IMR-90 (cell line): ENCODE data around the gene SYT8. TPM values are rescaled to one million over a fixed set of nuclear protein-coding genes. Genes with fewer than 3 reads are reported as not detected.

ENCODE experiments used
- ATAC-seq: fragments of 200-7000 bp; cut with Tn5 transposase; 2 replicates; pipeline ENCODE4 v1.9.1; 2020; ENCODE audit warnings: low read depth, mild to moderate bottlenecking, moderate library complexity
- BruUV-seq: library from RNA; stranded (reverse); fragments of 400-500 nt; replicated peaks from 2 replicates; lab custom pipeline; 2021; lab: Mats Ljungman, UMichigan
- CTCF ChIA-PET: fragments of 300-600 bp; formaldehyde crosslinking; extraction: SDS; loops from one replicate; lab custom pipeline; 2021; ENCODE audit warnings: antibody characterized with exemption; lab: Yijun Ruan, JAX
- POLR2A ChIA-PET: fragments of 300-600 bp; sonication (Branson Sonifier 250); formaldehyde crosslinking; loops from one replicate; lab custom pipeline; 2022; ENCODE audit warnings: antibody characterized with exemption; ENCODE audit not compliant: unreplicated experiment; lab: Charles Lee
- DNase-seq: peaks from one replicate; pipeline ENCODE4 v3.0.0; 2013
- H2AFZ ChIP-seq: replicated peaks from 2 replicates; pipeline ENCODE3; 2013; ENCODE audit warnings: low read length, mild to moderate bottlenecking; ENCODE audit not compliant: poor library complexity
- H2AK5ac ChIP-seq: 2 replicates; pipeline ENCODE4 v1.6.1; 2013; ENCODE audit warnings: low read depth, low read length, inconsistent platforms
- H2AK9ac ChIP-seq: replicated peaks from 2 replicates; pipeline ENCODE3; 2013; ENCODE audit warnings: mild to moderate bottlenecking, low read depth, low read length, moderate library complexity; ENCODE audit not compliant: poor library complexity
- H2BK120ac ChIP-seq: 2 replicates; pipeline ENCODE4 v1.6.1; 2013; ENCODE audit warnings: low read depth, low read length, inconsistent platforms
- H2BK15ac ChIP-seq: 3 replicates; pipeline ENCODE4 v1.6.1; 2013; ENCODE audit warnings: low read depth, low read length, inconsistent platforms
- H2BK20ac ChIP-seq: 2 replicates; pipeline ENCODE4 v1.6.1; 2013; ENCODE audit warnings: low read depth, mild to moderate bottlenecking, inconsistent platforms, low read length, moderate library complexity
- H2BK5ac ChIP-seq: 2 replicates; pipeline ENCODE4 v1.6.1; 2013; ENCODE audit warnings: mild to moderate bottlenecking, low read depth, low read length, inconsistent platforms; ENCODE audit not compliant: poor library complexity, severe bottlenecking
- H3K14ac ChIP-seq: replicated peaks from 2 replicates; pipeline ENCODE4 v1.6.1; 2013; ENCODE audit warnings: low read depth, low read length, inconsistent platforms
- H3K18ac ChIP-seq: 2 replicates; pipeline ENCODE4 v1.6.1; 2013; ENCODE audit warnings: low read depth, low read length, control low read depth
- H3K23ac ChIP-seq: 2 replicates; pipeline ENCODE4 v1.6.1; 2013; ENCODE audit warnings: low read depth, low read length, inconsistent platforms
- H3K27ac ChIP-seq: 2 replicates; pipeline ENCODE4 v1.5.1; 2013; ENCODE audit warnings: mild to moderate bottlenecking, control low read depth, low read length; ENCODE audit not compliant: insufficient read depth
- H3K27me3 ChIP-seq: 2 replicates; pipeline ENCODE4 v1.6.1; 2013; ENCODE audit warnings: low read length; ENCODE audit not compliant: control insufficient read depth, insufficient read depth
- H3K36me3 ChIP-seq: 2 replicates; pipeline ENCODE4 v1.6.1; 2013; ENCODE audit warnings: low read length, mixed read lengths; ENCODE audit not compliant: control insufficient read depth, insufficient read depth
- H3K4ac ChIP-seq: 2 replicates; pipeline ENCODE4 v1.6.1; 2013; ENCODE audit warnings: low read depth, low read length, inconsistent platforms
- H3K4me1 ChIP-seq: 2 replicates; pipeline ENCODE4 v1.6.1; 2013; ENCODE audit warnings: low read length, mixed read lengths; ENCODE audit not compliant: control insufficient read depth, insufficient read depth
- H3K4me2 ChIP-seq: 2 replicates; pipeline ENCODE4 v1.6.1; 2013; ENCODE audit warnings: low read depth, mild to moderate bottlenecking, control low read depth, low read length, moderate library complexity
- H3K4me3 ChIP-seq: 2 replicates; pipeline ENCODE4 v1.5.1; 2013; ENCODE audit warnings: low read depth, mild to moderate bottlenecking, control low read depth, low read length, moderate library complexity; ENCODE audit not compliant: insufficient read depth
- H3K56ac ChIP-seq: 2 replicates; pipeline ENCODE4 v1.6.1; 2013; ENCODE audit warnings: low read length, inconsistent platforms; ENCODE audit not compliant: insufficient read depth; ENCODE audit errors: extremely low read depth
- H3K79me1 ChIP-seq, 2 experiments: 2 replicates each; pipeline ENCODE4 v1.6.1; 2013; ENCODE audit warnings: low read length in 2 of 2, inconsistent platforms in 1 of 2, low read depth in 1 of 2
- H3K9ac ChIP-seq: 2 replicates; pipeline ENCODE4 v1.6.1; 2013; ENCODE audit warnings: low read depth, low read length, control low read depth
- H3K9me1 ChIP-seq: 2 replicates; pipeline ENCODE4 v1.6.1; 2013; ENCODE audit warnings: low read length, inconsistent platforms; ENCODE audit not compliant: insufficient read depth
- H3K9me3 ChIP-seq: 2 replicates; pipeline ENCODE4 v1.6.1; 2013; ENCODE audit warnings: low read length; ENCODE audit not compliant: control insufficient read depth, insufficient read depth
- H4K20me1 ChIP-seq: 2 replicates; pipeline ENCODE4 v1.6.1; 2013; ENCODE audit warnings: low read length, inconsistent platforms; ENCODE audit not compliant: insufficient read depth
- H4K5ac ChIP-seq: 2 replicates; pipeline ENCODE4 v1.6.1; 2013; ENCODE audit warnings: mild to moderate bottlenecking, low read depth, low read length, control low read depth
- H4K8ac ChIP-seq, 2 experiments: 2 replicates each; pipeline ENCODE4 v1.6.1; 2013; ENCODE audit warnings: low read depth in 2 of 2, low read length in 2 of 2, control low read depth in 1 of 2, inconsistent platforms in 1 of 2
- H4K91ac ChIP-seq: 2 replicates; pipeline ENCODE4 v1.6.1; 2013; ENCODE audit warnings: low read depth, low read length, inconsistent platforms; ENCODE audit not compliant: insufficient read depth
- BHLHE40 ChIP-seq: fragments of 150-350 bp; IDR thresholded peaks from 2 replicates; pipeline ENCODE4 v1.6.1; 2016; ENCODE audit warnings: mild to moderate bottlenecking, low read depth, low read length
- CHD1 ChIP-seq: IDR thresholded peaks from 2 replicates; pipeline ENCODE4 v1.6.1; 2012; ENCODE audit warnings: low read depth, low read length, improper control_type of control experiment
- FOS ChIP-seq: fragments of 150-350 bp; IDR thresholded peaks from 2 replicates; pipeline ENCODE4 v1.6.1; 2016; ENCODE audit warnings: low read depth, low read length
- MXI1 ChIP-seq: IDR thresholded peaks from 2 replicates; pipeline ENCODE4 v1.6.1; 2012; ENCODE audit warnings: low read depth, mild to moderate bottlenecking, low read length, moderate library complexity, borderline replicate concordance
- NFE2L2 ChIP-seq: fragments of 150-350 bp; IDR thresholded peaks from 2 replicates; pipeline ENCODE4 v1.6.1; 2016; ENCODE audit warnings: low read depth, mild to moderate bottlenecking, low read length
- POLR2A ChIP-seq: IDR thresholded peaks from 2 replicates; pipeline ENCODE4 v1.6.1; 2012; ENCODE audit warnings: mild to moderate bottlenecking, low read depth, low read length
- RAD21 ChIP-seq: IDR thresholded peaks from 2 replicates; pipeline ENCODE4 v1.6.1; 2012; ENCODE audit warnings: low read length, improper control_type of control experiment
- RCOR1 ChIP-seq: IDR thresholded peaks from 2 replicates; pipeline ENCODE4 v1.6.1; 2012; ENCODE audit warnings: mild to moderate bottlenecking, low read length, improper control_type of control experiment; ENCODE audit not compliant: insufficient replicate concordance
- SMC3 ChIP-seq: fragments of 150-350 bp; IDR thresholded peaks from 2 replicates; pipeline ENCODE4 v1.6.1; 2016; ENCODE audit warnings: low read depth, mild to moderate bottlenecking, antibody characterized with exemption, low read length, moderate library complexity
- WGBS, 2 experiments: methylation state at CpG; one replicate each; pipeline versions ENCODE4 v1.1.5 to v1.1.7; 2013; ENCODE audit warnings: missing lambda C conversion rate in 2 of 2; ENCODE audit not compliant: insufficient read length in 1 of 2; ENCODE audit errors: extremely low coverage in 2 of 2; 5-methylcytosine and 5-hydroxymethylcytosine counted together
- dilution Hi-C: fragments of 300-500 bp; cut with HindIII; formaldehyde crosslinking; loops from one replicate; pipeline ENCODE4 v1.14.3; 2018; ENCODE audit warnings: low sequenced_read_pairs; ENCODE audit not compliant: unreplicated experiment
- in situ Hi-C: fragments of 300-500 bp; cut with MboI; formaldehyde crosslinking; loops from 3 replicates; pipeline ENCODE4 v1.14.3; 2019; ENCODE audit warnings: low sequenced_read_pairs, inconsistent platforms, mixed read lengths
- intact Hi-C: fragments of 100-400 bp; cut with micrococcal nuclease; formaldehyde crosslinking; loops from 2 replicates; pipeline ENCODE4 v1.10.0; 2022
- polyA plus RNA-seq, 3 experiments: library from polyadenylated mRNA; depleted of rRNA; stranded (reverse); fragments of >200 nt; gene quantifications; 2 replicates each; pipeline ENCODE4 v1.2.3, GENCODE V29; 2012; ENCODE audit warnings: low replicate concordance in 1 of 3
- total RNA-seq: library from RNA; depleted of rRNA; stranded (reverse); fragments of >200 nt; gene quantifications from 2 replicates; pipeline ENCODE4 v1.2.3, GENCODE V29; 2012
- TF ChIP-seq, protein P1 (sequence below): fragments of 150-350 bp; IDR thresholded peaks from 2 replicates; pipeline ENCODE4 v1.6.1; 2016; ENCODE audit warnings: low read depth, mild to moderate bottlenecking, low read length, moderate library complexity, borderline replicate concordance
- TF ChIP-seq, protein P2 (sequence below): conservative IDR thresholded peaks from 2 replicates; pipeline ENCODE4 v1.5.1; 2012; ENCODE audit warnings: mild to moderate bottlenecking, low read depth, low read length, improper control_type of control experiment

The SYT8 gene
- total and polyA plus RNA-seq, 2 of the 4 experiments (the other 2 are of a cell fraction) = not detected

DNA sequence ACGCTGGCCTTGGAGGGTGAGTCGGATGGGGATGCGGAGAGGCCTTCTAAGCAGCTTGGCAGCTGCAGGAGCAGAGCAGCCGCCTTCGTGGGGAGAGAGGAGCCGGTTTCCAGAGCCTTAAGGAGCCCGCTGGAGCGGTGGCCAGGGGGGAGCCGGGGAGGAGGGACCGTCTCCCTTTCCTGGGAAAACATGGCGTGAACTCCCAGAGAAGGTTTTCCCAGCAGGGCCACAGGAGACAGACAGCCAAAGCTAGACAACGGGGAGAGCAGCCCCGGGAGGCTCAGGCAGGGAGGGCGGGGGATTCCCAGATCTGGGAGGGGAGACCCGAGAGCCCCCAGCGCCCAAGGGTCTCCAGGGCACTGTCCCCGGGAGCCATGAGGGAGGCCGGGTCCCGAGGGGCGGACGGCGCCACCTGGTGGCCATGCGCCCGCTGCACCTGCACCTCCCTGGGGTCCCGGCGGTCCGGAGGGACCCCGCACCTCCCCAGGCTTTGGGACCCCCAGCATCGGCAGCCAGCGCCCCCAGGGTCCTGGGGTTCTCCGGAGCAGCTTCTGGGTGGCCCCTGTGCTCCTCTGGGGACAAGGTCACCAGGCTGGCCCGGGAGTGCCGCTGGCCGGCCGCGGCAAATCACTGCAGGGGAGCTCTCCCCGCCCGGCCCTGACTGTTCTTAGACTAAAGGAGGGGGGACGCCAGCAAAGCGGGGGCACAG, 2.4 kb upstream of the SYT8 start:
- Histone ChIP-seq H3K9ac (no peak overlapping the region), H3K23ac (no peak overlapping the region), H3K79me1 (no peaks in the 10 kb centered on the region), H3K18ac (no peak overlapping the region), H3K4me2 (no peak overlapping the region), H2BK20ac (no peak overlapping the region), H4K20me1 (no peaks in the 10 kb centered on the region), H3K27ac (no peak overlapping the region), H3K4me3 (no peak overlapping the region), H2AFZ (peak overlapping the region; percentile 44), H3K27me3 (peaks cover 16% of the 10 kb centered on the region; the same call in 1 of the 2 replicates), H2AK9ac (no peak overlapping the region), H3K4me1 (peaks cover 8% of the 10 kb centered on the region), H3K9me1 (no peaks in the 10 kb centered on the region), H3K4ac (no peak overlapping the region), H2AK5ac (no peak overlapping the region), H2BK5ac (no peak overlapping the region), H4K5ac (no peak overlapping the region), H4K8ac (no peak overlapping the region), H4K91ac (no peak overlapping the region), H3K14ac (no peak overlapping the region), H3K56ac (no peak overlapping the region), H2BK120ac (no peak overlapping the region), H3K36me3 (no peaks in the 10 kb centered on the region), H3K9me3 (no peaks in the 10 kb centered on the region), H2BK15ac (peak overlapping the region; percentile 66; the same call in 1 of the 3 replicates)
- in situ Hi-C loops = no loop called here
- ChIA-PET POLR2A (interaction anchor here (0.6 kb wide), 1 partner anchor 127 kb away, joined by 3 read pairs; no protein-coding TSS in a partner anchor), CTCF (interaction anchor here (0.7 to 3.9 kb wide), 6 partner anchors 68 to 319 kb away, joined by 3 to 54 read pairs (median 4); no protein-coding TSS in a partner anchor)
- ATAC-seq (peak; percentile 62; the same call in 1 of the 2 replicates), DNase-seq (no peak)
- BruUV-seq = no TSS peak
- WGBS, 2 experiments = 58% methylated on average over 7 of the region's 40 CpGs; no CpG with 5 or more reads in 1 of the 2 experiments
- TF ChIP-seq BHLHE40 = no peak
- no peak for TF ChIP-seq FOS
- TF ChIP-seq NFE2L2 = no peak
- no peak for TF ChIP-seq CHD1
- TF ChIP-seq, protein P1, sequence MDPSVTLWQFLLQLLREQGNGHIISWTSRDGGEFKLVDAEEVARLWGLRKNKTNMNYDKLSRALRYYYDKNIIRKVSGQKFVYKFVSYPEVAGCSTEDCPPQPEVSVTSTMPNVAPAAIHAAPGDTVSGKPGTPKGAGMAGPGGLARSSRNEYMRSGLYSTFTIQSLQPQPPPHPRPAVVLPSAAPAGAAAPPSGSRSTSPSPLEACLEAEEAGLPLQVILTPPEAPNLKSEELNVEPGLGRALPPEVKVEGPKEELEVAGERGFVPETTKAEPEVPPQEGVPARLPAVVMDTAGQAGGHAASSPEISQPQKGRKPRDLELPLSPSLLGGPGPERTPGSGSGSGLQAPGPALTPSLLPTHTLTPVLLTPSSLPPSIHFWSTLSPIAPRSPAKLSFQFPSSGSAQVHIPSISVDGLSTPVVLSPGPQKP = no peak
- TF ChIP-seq RCOR1 = no peak
- TF ChIP-seq MXI1 = no peak
- peak; percentile 83 for TF ChIP-seq RAD21
- TF ChIP-seq, protein P2, sequence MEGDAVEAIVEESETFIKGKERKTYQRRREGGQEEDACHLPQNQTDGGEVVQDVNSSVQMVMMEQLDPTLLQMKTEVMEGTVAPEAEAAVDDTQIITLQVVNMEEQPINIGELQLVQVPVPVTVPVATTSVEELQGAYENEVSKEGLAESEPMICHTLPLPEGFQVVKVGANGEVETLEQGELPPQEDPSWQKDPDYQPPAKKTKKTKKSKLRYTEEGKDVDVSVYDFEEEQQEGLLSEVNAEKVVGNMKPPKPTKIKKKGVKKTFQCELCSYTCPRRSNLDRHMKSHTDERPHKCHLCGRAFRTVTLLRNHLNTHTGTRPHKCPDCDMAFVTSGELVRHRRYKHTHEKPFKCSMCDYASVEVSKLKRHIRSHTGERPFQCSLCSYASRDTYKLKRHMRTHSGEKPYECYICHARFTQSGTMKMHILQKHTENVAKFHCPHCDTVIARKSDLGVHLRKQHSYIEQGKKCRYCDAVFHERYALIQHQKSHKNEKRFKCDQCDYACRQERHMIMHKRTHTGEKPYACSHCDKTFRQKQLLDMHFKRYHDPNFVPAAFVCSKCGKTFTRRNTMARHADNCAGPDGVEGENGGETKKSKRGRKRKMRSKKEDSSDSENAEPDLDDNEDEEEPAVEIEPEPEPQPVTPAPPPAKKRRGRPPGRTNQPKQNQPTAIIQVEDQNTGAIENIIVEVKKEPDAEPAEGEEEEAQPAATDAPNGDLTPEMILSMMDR = peak; percentile 80
- peak; percentile 94 for TF ChIP-seq SMC3
- TF ChIP-seq POLR2A = no peak
- intact Hi-C loops = loop anchor here (1.0 to 2.0 kb wide), 2 partner anchors 70 to 138 kb away; partner anchors contain the start of gene CTSD
- dilution Hi-C loops = no loop called here
